Uterus (tissue), 2 donors: Measurements from ENCODE around the gene IGSF3.

ENCODE experiments used
- CTCF ChIP-seq, 4 experiments: fragments of 200-600 bp in 2 of 4; fragments of 450-650 bp in 2 of 4; sonication (generic) in 2 of 4; IDR thresholded peaks; one replicate each; pipeline ENCODE4 v1.5.1; 2016 to 2019; ENCODE audit warnings: antibody characterized with exemption in 4 of 4, mild to moderate bottlenecking in 2 of 4, moderate library complexity in 1 of 4
- POLR2A ChIP-seq, 2 donors: fragments of 450-650 bp; IDR thresholded peaks; one replicate each; pipeline ENCODE4 v1.6.1; 2016; ENCODE audit warnings: antibody characterized with exemption in 2 of 2, mild to moderate bottlenecking in 1 of 2, moderate library complexity in 1 of 2

GRCh38 chr1:116664366-116664977 is 3.1 kb downstream of the IGSF3 start:
- TF ChIP-seq CTCF (IDR thresholded peaks at IDR 0.05) (no peak), POLR2A (IDR thresholded peaks at IDR 0.05) (no peak)
